ENCODE measurements around the gene MBD3L2B.

Gene MBD3L2B

GRCh38 chr19:6983448-6983847, 37.8 kb downstream of the MBD3L2B start:
- no peak for TF ChIP-seq CTCF (IDR thresholded peaks at IDR 0.05; ENCODE audit: control insufficient read depth, extremely low read depth, insufficient read depth)
- DNase-seq (ENCODE audit: low read depth): no peak
- no peak overlapping the region for H3K4me3 ChIP-seq (ENCODE audit: low read depth, low read length)

GRCh38 chr19:6979399-6979798, 41.8 kb downstream of the MBD3L2B start:
- TF ChIP-seq CTCF (IDR thresholded peaks at IDR 0.05; ENCODE audit: control insufficient read depth, extremely low read depth, insufficient read depth): no peak

GRCh38 chr19:6976197-6976596, 45.0 kb downstream of the MBD3L2B start:
- DNase-seq (ENCODE audit: low read depth): no peak
- no peak overlapping the region for H3K4me3 ChIP-seq (ENCODE audit: low read depth, low read length)
- TF ChIP-seq CTCF (IDR thresholded peaks at IDR 0.05; ENCODE audit: control insufficient read depth, extremely low read depth, insufficient read depth): no peak

More at GRCh38 chr19:6979399-6979798, 41.8 kb downstream of the MBD3L2B start:
- DNase-seq (ENCODE audit: low read depth): no peak
- H3K4me3 ChIP-seq (ENCODE audit: low read depth, low read length): no peak overlapping the region

GRCh38 chr19:6971366-6971765, 49.9 kb downstream of the MBD3L2B start:
- TF ChIP-seq CTCF (IDR thresholded peaks at IDR 0.05; ENCODE audit: control insufficient read depth, extremely low read depth, insufficient read depth): no peak
- no peak overlapping the region for H3K4me3 ChIP-seq (ENCODE audit: low read depth, low read length)
- no peak for DNase-seq (ENCODE audit: low read depth)

GRCh38 chr19:6970443-6970842, 50.8 kb downstream of the MBD3L2B start:
- no peak overlapping the region for H3K4me3 ChIP-seq (ENCODE audit: low read depth, low read length)
- no peak for TF ChIP-seq CTCF (IDR thresholded peaks at IDR 0.05; ENCODE audit: control insufficient read depth, extremely low read depth, insufficient read depth)
- no peak for DNase-seq (ENCODE audit: low read depth)

- no peak for DNase-seq (ENCODE audit: low read depth)
- no peak for TF ChIP-seq CTCF (IDR thresholded peaks at IDR 0.05; ENCODE audit: control insufficient read depth, extremely low read depth, insufficient read depth)
- no peak overlapping the region for H3K4me3 ChIP-seq (ENCODE audit: low read depth, low read length)
Measured at GRCh38 chr19:6970021-6970420, 51.2 kb downstream of the MBD3L2B start.

- no peak overlapping the region for H3K4me3 ChIP-seq (ENCODE audit: low read depth, low read length)
- DNase-seq (ENCODE audit: low read depth): no peak
- no peak for TF ChIP-seq CTCF (IDR thresholded peaks at IDR 0.05; ENCODE audit: control insufficient read depth, extremely low read depth, insufficient read depth)
Measured at GRCh38 chr19:6969490-6969889, 51.7 kb downstream of the MBD3L2B start.

All from LNCaP clone FGC (cell line).